Stimulated activated naive CD4-positive, alpha-beta T cell treated with Interleukin-2 at 50 U/mL for 16 hours (primary cell): ENCODE data around the gene DHX36.

Source experiments
- DNase-seq: peaks from one replicate; lab custom pipeline; 2025; lab: John Stamatoyannopoulos, UW

DHX36 gene

GRCh38 chr3:154224866-154225265, 99.4 kb downstream of the DHX36 start:
- no peak for DNase-seq

GRCh38 chr3:154224366-154224765, 99.9 kb downstream of the DHX36 start:
- no peak for DNase-seq

- DNase-seq = no peak
Measured at GRCh38 chr3:154223519-154223918, 100.8 kb downstream of the DHX36 start.
